Activated CD4-positive, alpha-beta memory T cell treated with anti-CD3 and anti-CD28 coated beads for 36 hours (primary cell): ENCODE measurements around the gene PPA1. TPM values are rescaled to one million over a fixed set of nuclear protein-coding genes. Genes with fewer than 3 reads are reported as not detected.
"Not testable (repeated sequence)": the region's sequence is repeated elsewhere in the genome, so short reads cannot be mapped to it uniquely, and the experiment has no call there.

Source experiments
- CTCF ChIA-PET: fragments of 350-600 bp; sonication (Branson Sonifier 250); formaldehyde crosslinking; loops from one replicate; lab custom pipeline; 2021; ENCODE audit warnings: antibody characterized with exemption, inconsistent platforms; lab: Charles Lee
- POLR2A ChIA-PET: fragments of 350-600 bp; sonication (Branson Sonifier 250); formaldehyde crosslinking; loops from one replicate; lab custom pipeline; 2021; ENCODE audit warnings: antibody characterized with exemption; lab: Charles Lee
- DNase-seq: peaks from one replicate; pipeline ENCODE4 v3.0.0-alpha.2; 2020
- H3K27ac Mint-ChIP-seq: one replicate; pipeline ENCODE4 v1.8.0; 2021; ENCODE audit warnings: mixed read lengths
- H3K27me3 Mint-ChIP-seq: one replicate; pipeline ENCODE4 v1.8.0; 2021; ENCODE audit warnings: mixed read lengths
- H3K36me3 Mint-ChIP-seq: one replicate; pipeline ENCODE4 v1.8.0; 2021; ENCODE audit warnings: mixed read lengths
- H3K4me1 Mint-ChIP-seq: one replicate; pipeline ENCODE4 v1.8.0; 2021; ENCODE audit warnings: low read depth, mixed read lengths
- H3K4me3 Mint-ChIP-seq: one replicate; pipeline ENCODE4 v1.8.0; 2021; ENCODE audit warnings: mild to moderate bottlenecking, mixed read lengths
- H3K9me3 Mint-ChIP-seq: one replicate; pipeline ENCODE4 v1.8.0; 2021; ENCODE audit warnings: mixed read lengths
- intact Hi-C: fragments of 100-400 bp; cut with micrococcal nuclease; formaldehyde crosslinking; loops from one replicate; pipeline ENCODE4 v1.15.1; 2023
- total RNA-seq, 2 experiments: library from RNA; stranded (reverse); gene quantifications; one replicate each; pipeline ENCODE4 v1.2.3, GENCODE V29; 2021

The PPA1 gene
- total RNA-seq, 2 experiments from 2014 or later, result 359 to 368 TPM

GRCh38 chr10:70164163-70164562, 69.1 kb downstream of the PPA1 start:
- Mint-ChIP-seq H3K4me1 (peaks cover 76% of the 10 kb centered on the region), H3K36me3 (peaks cover 46% of the 10 kb centered on the region), H3K27ac (peak overlapping the region; percentile 93), H3K27me3 (no peaks in the 10 kb centered on the region), H3K9me3 (no peaks in the 10 kb centered on the region), H3K4me3 (peak overlapping the region; percentile 21)
- no peak for DNase-seq
- CTCF ChIA-PET, result no interaction called here
- POLR2A ChIA-PET, result no interaction called here
- intact Hi-C loops, result loop anchor here (5.0 kb wide), 3 partner anchors 38 to 108 kb away; no protein-coding TSS in a partner anchor

- intact Hi-C loops, result loop anchor here (1.0 to 5.0 kb wide), 5 partner anchors 17 to 415 kb away; partner anchors contain the start of gene TYSND1
- CTCF ChIA-PET, result interaction anchor here (0.7 to 1.3 kb wide), 4 partner anchors 12 to 58 kb away, joined by 3 to 11 read pairs (median 4); partner anchors contain the start of gene TYSND1
- POLR2A ChIA-PET, result interaction anchor here (1.0 kb wide), 1 partner anchor 17 kb away, joined by 4 read pairs; the partner anchor contains the start of gene TYSND1
These were observed 69.8 kb downstream of the PPA1 start for GRCh38 chr10:70163448-70163847.

GRCh38 chr10:70162892-70163201, 70.4 kb downstream of the PPA1 start:
- ChIA-PET POLR2A (interaction anchor here (1.0 kb wide), 1 partner anchor 16 kb away, joined by 4 read pairs; the partner anchor contains the start of gene TYSND1), CTCF (interaction anchor here (0.7 to 1.3 kb wide), 4 partner anchors 11 to 59 kb away, joined by 3 to 11 read pairs (median 4); partner anchors contain the start of gene TYSND1)
- intact Hi-C loops, result loop anchor here (1.0 to 5.0 kb wide), 7 partner anchors 7 to 416 kb away; partner anchors contain the start of genes PPA1, SAR1A and TYSND1
- peaks cover 69% of the 10 kb centered on the region for H3K4me1 Mint-ChIP-seq
- no peaks in the 10 kb centered on the region for H3K27me3 Mint-ChIP-seq
- H3K9me3 Mint-ChIP-seq, result no peaks in the 10 kb centered on the region
- peak; percentile 82 for DNase-seq
- peaks cover 47% of the 10 kb centered on the region for H3K36me3 Mint-ChIP-seq
- peak overlapping the region; percentile 40 for H3K4me3 Mint-ChIP-seq
- peak overlapping the region; percentile 93 for H3K27ac Mint-ChIP-seq

More at GRCh38 chr10:70163448-70163847, 69.8 kb downstream of the PPA1 start:
- Mint-ChIP-seq H3K27me3 (no peaks in the 10 kb centered on the region), H3K36me3 (peaks cover 44% of the 10 kb centered on the region), H3K4me3 (peak overlapping the region; percentile 21), H3K4me1 (peaks cover 69% of the 10 kb centered on the region), H3K9me3 (no peaks in the 10 kb centered on the region), H3K27ac (peak overlapping the region; percentile 93)
- DNase-seq, result peak; percentile 53

- Mint-ChIP-seq H3K9me3 (no peaks in the 10 kb centered on the region), H3K36me3 (peaks cover 50% of the 10 kb centered on the region), H3K4me1 (peaks cover 66% of the 10 kb centered on the region), H3K27ac (peak overlapping the region; percentile 93), H3K4me3 (peak overlapping the region; percentile 40), H3K27me3 (no peaks in the 10 kb centered on the region)
- DNase-seq, result no peak
- intact Hi-C loops, result loop anchor here (1.0 to 5.0 kb wide), 6 partner anchors 8 to 416 kb away; partner anchors contain the start of genes PPA1 and SAR1A
- CTCF ChIA-PET, result interaction anchor here (1.3 to 2.0 kb wide), 3 partner anchors 15 to 59 kb away, joined by 4 to 17 read pairs (median 11); partner anchors contain the start of gene TYSND1
- POLR2A ChIA-PET, result interaction anchor here (1.0 kb wide), 1 partner anchor 16 kb away, joined by 4 read pairs; the partner anchor contains the start of gene TYSND1
These were observed 70.9 kb downstream of the PPA1 start for GRCh38 chr10:70162151-70162891.

- CTCF ChIA-PET, result interaction anchor here (0.6 to 2.0 kb wide), 2 partner anchors 14 to 320 kb away, joined by 3 to 17 read pairs; partner anchors contain the start of gene TYSND1
- H3K4me1 Mint-ChIP-seq, result peaks cover 59% of the 10 kb centered on the region
- H3K27me3 Mint-ChIP-seq, result no peaks in the 10 kb centered on the region
- no peak for DNase-seq
- intact Hi-C loops, result loop anchor here (5.0 kb wide), 3 partner anchors 42 to 112 kb away; no protein-coding TSS in a partner anchor
- H3K36me3 Mint-ChIP-seq, result peaks cover 56% of the 10 kb centered on the region
- POLR2A ChIA-PET, result interaction anchor here (1.2 kb wide), 1 partner anchor 15 kb away, joined by 9 read pairs; the partner anchor contains the start of gene TYSND1
- H3K4me3 Mint-ChIP-seq, result no peak overlapping the region
- no peaks in the 10 kb centered on the region for H3K9me3 Mint-ChIP-seq
- H3K27ac Mint-ChIP-seq, result peak overlapping the region; percentile 57
These were observed 72.4 kb downstream of the PPA1 start for GRCh38 chr10:70160798-70161197.

GRCh38 chr10:70159366-70159765, 73.9 kb downstream of the PPA1 start:
- peaks cover 54% of the 10 kb centered on the region for H3K4me1 Mint-ChIP-seq
- H3K27ac Mint-ChIP-seq, DNase-seq, H3K4me3 Mint-ChIP-seq, H3K27me3 Mint-ChIP-seq, intact Hi-C loops, POLR2A ChIA-PET, H3K9me3 Mint-ChIP-seq: not testable (repeated sequence)
- CTCF ChIA-PET, result interaction anchor here (0.7 to 1.8 kb wide), 2 partner anchors 12 to 205 kb away, joined by 5 to 10 read pairs; partner anchors contain the start of gene TYSND1
- peaks cover 60% of the 10 kb centered on the region for H3K36me3 Mint-ChIP-seq

GRCh38 chr10:70158113-70158512, 75.1 kb downstream of the PPA1 start:
- CTCF ChIA-PET, result interaction anchor here (1.8 kb wide), 1 partner anchor 11 kb away, joined by 10 read pairs; the partner anchor contains the start of gene TYSND1

GRCh38 chr10:70155255-70155838, 77.9 kb downstream of the PPA1 start:
- intact Hi-C loops, result no loop called here
- no peak overlapping the region for H3K4me3 Mint-ChIP-seq
- no peaks in the 10 kb centered on the region for H3K27me3 Mint-ChIP-seq
- DNase-seq, result no peak
- H3K9me3 Mint-ChIP-seq, result no peaks in the 10 kb centered on the region
- H3K4me1 Mint-ChIP-seq, result peaks cover 20% of the 10 kb centered on the region
- ChIA-PET CTCF (interaction anchor here (1.4 to 2.0 kb wide), 2 partner anchors 9 to 224 kb away, joined by 3 to 9 read pairs; partner anchors contain the start of gene TYSND1), POLR2A (no interaction called here)
- peaks cover 69% of the 10 kb centered on the region for H3K36me3 Mint-ChIP-seq
- H3K27ac Mint-ChIP-seq, result peak overlapping the region; percentile 36

More at GRCh38 chr10:70158113-70158512, 75.1 kb downstream of the PPA1 start:
- H3K27me3 Mint-ChIP-seq, result no peaks in the 10 kb centered on the region
- POLR2A ChIA-PET, result interaction anchor here (0.7 kb wide), 1 partner anchor 13 kb away, joined by 3 read pairs; no protein-coding TSS in a partner anchor
- H3K36me3 Mint-ChIP-seq, result peaks cover 65% of the 10 kb centered on the region
- DNase-seq, result no peak
- H3K4me3 Mint-ChIP-seq, result no peak overlapping the region
- intact Hi-C loops, result no loop called here
- no peaks in the 10 kb centered on the region for H3K9me3 Mint-ChIP-seq
- no peak overlapping the region for H3K27ac Mint-ChIP-seq
- peaks cover 42% of the 10 kb centered on the region for H3K4me1 Mint-ChIP-seq

Other genes with a start within 250 kb of the PPA1 start
- gene MACROH2A2, start 180.6 kb downstream of the PPA1 start, total RNA-seq, result 1 to 10 TPM; 4.1 to 4.8 TPM
- 1 to 10 TPM; 5.3 to 7.1 TPM for gene AIFM2, start 100.6 kb downstream of the PPA1 start, total RNA-seq
- gene TYSND1, start 86.7 kb downstream of the PPA1 start, total RNA-seq, result 10 to 100 TPM; 10.9 to 12.1 TPM
- 10 to 100 TPM; 91.9 to 94.8 TPM for gene SAR1A, start 62.9 kb downstream of the PPA1 start, total RNA-seq
- under 1 TPM in 1 of 2 experiments, not detected in 1; 0.02 TPM for gene NPFFR1, start 50.6 kb upstream of the PPA1 start, total RNA-seq
- gene LRRC20, start 149.2 kb upstream of the PPA1 start, total RNA-seq, result 10 to 100 TPM; 10.6 to 12.0 TPM
- 10 to 100 TPM; 27.1 to 27.5 TPM for gene EIF4EBP2, start 170.7 kb upstream of the PPA1 start, total RNA-seq
- gene NODAL, start 208.3 kb upstream of the PPA1 start, total RNA-seq, result not detected
- under 1 TPM; 0.41 to 0.48 TPM for gene PALD1, start 245.3 kb upstream of the PPA1 start, total RNA-seq